ENCODE measurements around the gene GRB10. TPM values are rescaled to one million over a fixed set of nuclear protein-coding genes. Genes with fewer than 3 reads are reported as not detected.

Gene GRB10
- total RNA-seq, 2 donors from 2014 or later = 2.6 to 6.6 TPM

- no peak overlapping the region for H3K27ac Mint-ChIP-seq
- DNase-seq (ENCODE audit: low spot score in 2 of 2) (no peak), ATAC-seq (no peak)
- H3K9me3 Mint-ChIP-seq = no peaks in the 10 kb centered on the region
- H3K36me3 Mint-ChIP-seq = no peaks in the 10 kb centered on the region
These were observed 25.7 kb upstream of the GRB10 start for GRCh38 chr7:50808282-50808888.

- no peaks in the 10 kb centered on the region for H3K36me3 Mint-ChIP-seq
- no peak overlapping the region for H3K27ac Mint-ChIP-seq
- H3K9me3 Mint-ChIP-seq = no peaks in the 10 kb centered on the region
- no peak for DNase-seq (ENCODE audit: low spot score in 2 of 2)
- ATAC-seq = no peak
These were observed 24.5 kb upstream of the GRB10 start for GRCh38 chr7:50807026-50807730.

GRCh38 chr7:50806143-50806542 is 23.4 kb upstream of the GRB10 start:
- Mint-ChIP-seq H3K27ac (no peak overlapping the region), H3K36me3 (no peaks in the 10 kb centered on the region), H3K9me3 (no peaks in the 10 kb centered on the region)
- DNase-seq (ENCODE audit: low spot score in 2 of 2) (no peak), ATAC-seq (no peak)

GRCh38 chr7:50805447-50806125 is 22.9 kb upstream of the GRB10 start:
- DNase-seq (ENCODE audit: low spot score in 2 of 2) (no peak), ATAC-seq (no peak)
- Mint-ChIP-seq H3K27ac (no peak overlapping the region), H3K9me3 (no peaks in the 10 kb centered on the region), H3K36me3 (no peaks in the 10 kb centered on the region)

GRCh38 chr7:50803359-50804337 is 21.0 kb upstream of the GRB10 start:
- DNase-seq (ENCODE audit: low spot score in 2 of 2) = no peak
- ATAC-seq = peak; percentile 29 to 66
- H3K36me3 Mint-ChIP-seq = no peaks in the 10 kb centered on the region
- no peak overlapping the region for H3K27ac Mint-ChIP-seq
- no peaks in the 10 kb centered on the region for H3K9me3 Mint-ChIP-seq

- Mint-ChIP-seq H3K27ac (peak overlapping the region in 1 of 2 donors; percentile 66), H3K9me3 (peaks cover 3 to 4% of the 10 kb centered on the region in 2 donors), H3K36me3 (peaks cover 0 to 4% of the 10 kb centered on the region in 2 donors)
- ATAC-seq (no peak), DNase-seq (ENCODE audit: low spot score in 2 of 2) (no peak)
These were observed 19.2 kb upstream of the GRB10 start for GRCh38 chr7:50801907-50802306.

GRCh38 chr7:50799873-50800272 is 17.2 kb upstream of the GRB10 start:
- H3K36me3 Mint-ChIP-seq = peaks cover 0 to 4% of the 10 kb centered on the region in 2 donors
- peaks cover 3 to 4% of the 10 kb centered on the region in 2 donors for H3K9me3 Mint-ChIP-seq
- no peak for ATAC-seq
- no peak overlapping the region for H3K27ac Mint-ChIP-seq
- DNase-seq (ENCODE audit: low spot score in 2 of 2) = no peak

GRCh38 chr7:50798126-50798525 is 15.4 kb upstream of the GRB10 start:
- H3K36me3 Mint-ChIP-seq = peaks cover 0 to 10% of the 10 kb centered on the region in 2 donors
- ATAC-seq (no peak), DNase-seq (ENCODE audit: low spot score in 2 of 2) (no peak)
- H3K27ac Mint-ChIP-seq = no peak overlapping the region
- H3K9me3 Mint-ChIP-seq = peaks cover 3 to 4% of the 10 kb centered on the region in 2 donors

- DNase-seq (ENCODE audit: low spot score in 2 of 2) (no peak), ATAC-seq (no peak)
- peaks cover 3 to 4% of the 10 kb centered on the region in 2 donors for H3K9me3 Mint-ChIP-seq
- peaks cover 0 to 14% of the 10 kb centered on the region in 2 donors for H3K36me3 Mint-ChIP-seq
- H3K27ac Mint-ChIP-seq = no peak overlapping the region
These were observed 13.1 kb upstream of the GRB10 start for GRCh38 chr7:50795831-50796230.

- DNase-seq (ENCODE audit: low spot score in 2 of 2) (no peak), ATAC-seq (no peak)
- Mint-ChIP-seq H3K27ac (no peak overlapping the region), H3K36me3 (peaks cover 0 to 14% of the 10 kb centered on the region in 2 donors), H3K9me3 (peaks cover 3 to 4% of the 10 kb centered on the region in 2 donors)
These were observed 12.6 kb upstream of the GRB10 start for GRCh38 chr7:50795253-50795652.

GRCh38 chr7:50793947-50794570 is 11.4 kb upstream of the GRB10 start:
- DNase-seq (ENCODE audit: low spot score in 2 of 2) (no peak), ATAC-seq (no peak)
- Mint-ChIP-seq H3K27ac (no peak overlapping the region), H3K9me3 (peaks cover 3 to 4% of the 10 kb centered on the region in 2 donors), H3K36me3 (peaks cover 0 to 17% of the 10 kb centered on the region in 2 donors)

GRCh38 chr7:50793120-50793946 is 10.6 kb upstream of the GRB10 start:
- H3K27ac Mint-ChIP-seq = no peak overlapping the region
- peak; percentile 65 to 69 for ATAC-seq

GRCh38 chr7:50792342-50793119 is 9.8 kb upstream of the GRB10 start:
- no peak for DNase-seq (ENCODE audit: low spot score in 2 of 2)
- Mint-ChIP-seq H3K9me3 (no peaks in the 10 kb centered on the region), H3K36me3 (peaks cover 6 to 16% of the 10 kb centered on the region in 2 donors), H3K27ac (no peak overlapping the region)
- ATAC-seq = peak in 1 of 2 donors; percentile 47

More at GRCh38 chr7:50793120-50793946, 10.6 kb upstream of the GRB10 start:
- Mint-ChIP-seq H3K36me3 (peaks cover 5 to 20% of the 10 kb centered on the region in 2 donors), H3K9me3 (peaks cover 3 to 4% of the 10 kb centered on the region in 2 donors)
- DNase-seq (ENCODE audit: low spot score in 2 of 2) = peak in 1 of 2 donors; percentile 19

GRCh38 chr7:50791938-50792341 is 9.2 kb upstream of the GRB10 start:
- ATAC-seq (no peak), DNase-seq (ENCODE audit: low spot score in 2 of 2) (no peak)
- peaks cover 11 to 16% of the 10 kb centered on the region in 2 donors for H3K36me3 Mint-ChIP-seq
- H3K9me3 Mint-ChIP-seq = peaks cover 0 to 6% of the 10 kb centered on the region in 2 donors
- H3K27ac Mint-ChIP-seq = no peak overlapping the region
